HL-60/S4 treated with retinoic acid at 250 ng/mL for 4 days and 3 days (cell line): Measurements from ENCODE around the gene SMNDC1.
"Not testable (repeated sequence)": the region's sequence is repeated elsewhere in the genome, so short reads cannot be mapped to it uniquely, and the experiment has no call there.

Source experiments
- in situ Hi-C: fragments of 300-500 bp; cut with MboI; formaldehyde crosslinking; loops from 2 replicates; pipeline ENCODE4 v1.7.0; 2022; ENCODE audit warnings: low sequenced_read_pairs

SMNDC1 gene

GRCh38 chr10:110304780-110305421 is at the start of gene SMNDC1:
SMNDC1 (minus strand) TSS chr10:110304920; CDS start chr10:110303587, 1,333 bp downstream.
- in situ Hi-C loops, result loop anchor here (25.0 kb wide), 1 partner anchor 557 kb away; the partner anchor contains the start of gene PDCD4

GRCh38 chr10:110354322-110354766 is 49.6 kb upstream of the SMNDC1 start:
- in situ Hi-C loops, result loop anchor here (10.0 kb wide), 1 partner anchor 190 kb away; no protein-coding TSS in a partner anchor

GRCh38 chr10:110353244-110354119 is 48.8 kb upstream of the SMNDC1 start:
- in situ Hi-C loops, result loop anchor here (10.0 kb wide), 1 partner anchor 191 kb away; no protein-coding TSS in a partner anchor

- in situ Hi-C loops, result loop anchor here (10.0 kb wide), 1 partner anchor 192 kb away; no protein-coding TSS in a partner anchor
Observed at GRCh38 chr10:110352930-110353243, 48.2 kb upstream of the SMNDC1 start.

GRCh38 chr10:110350812-110351211 is 46.1 kb upstream of the SMNDC1 start:
- in situ Hi-C loops, result loop anchor here (10.0 kb wide), 1 partner anchor 194 kb away; no protein-coding TSS in a partner anchor

- in situ Hi-C loops, result loop anchor here (10.0 kb wide), 1 partner anchor 195 kb away; no protein-coding TSS in a partner anchor
Observed at GRCh38 chr10:110349831-110350230, 45.1 kb upstream of the SMNDC1 start.

- in situ Hi-C loops, result no loop called here
Observed at GRCh38 chr10:110349386-110349785, 44.7 kb upstream of the SMNDC1 start.

- in situ Hi-C loops, result no loop called here
Observed at GRCh38 chr10:110348336-110348735, 43.6 kb upstream of the SMNDC1 start.

GRCh38 chr10:110346914-110347313 is 42.2 kb upstream of the SMNDC1 start:
- in situ Hi-C loops, result no loop called here

GRCh38 chr10:110345286-110345685 is 40.6 kb upstream of the SMNDC1 start:
- in situ Hi-C loops, result no loop called here

GRCh38 chr10:110344622-110345021 is 39.9 kb upstream of the SMNDC1 start:
- in situ Hi-C loops, result no loop called here

GRCh38 chr10:110343947-110344346 is 39.2 kb upstream of the SMNDC1 start:
- in situ Hi-C loops, result no loop called here

GRCh38 chr10:110340816-110341215 is 36.1 kb upstream of the SMNDC1 start:
- in situ Hi-C loops, result no loop called here

GRCh38 chr10:110340122-110340521 is 35.4 kb upstream of the SMNDC1 start:
- in situ Hi-C loops, result no loop called here

GRCh38 chr10:110337906-110338305 is 33.2 kb upstream of the SMNDC1 start:
- in situ Hi-C loops, result no loop called here

GRCh38 chr10:110337401-110337800 is 32.7 kb upstream of the SMNDC1 start:
- in situ Hi-C loops, result no loop called here

- in situ Hi-C loops, result no loop called here
Observed at GRCh38 chr10:110336111-110336721, 31.5 kb upstream of the SMNDC1 start.

GRCh38 chr10:110335314-110336064 is 30.8 kb upstream of the SMNDC1 start:
- in situ Hi-C loops, result no loop called here

- in situ Hi-C loops, result no loop called here
Observed at GRCh38 chr10:110334061-110334656, 29.4 kb upstream of the SMNDC1 start.

GRCh38 chr10:110331226-110331795 is 26.6 kb upstream of the SMNDC1 start:
- in situ Hi-C loops, result not testable (repeated sequence)
